HG02642 (cell line): ENCODE data around the gene E2F2.

Experiments used
- ATAC-seq: cut with Tn5 transposase; IDR thresholded peaks from one replicate; pipeline ENCODE4 v1.9.1; 2021; ENCODE audit warnings: mild to moderate bottlenecking; ENCODE audit not compliant: unreplicated experiment, poor library complexity

E2F2 gene

GRCh38 chr1:23563003-23563402 lies 32.0 kb upstream of the E2F2 start:
- ATAC-seq: no peak

- no peak for ATAC-seq
These were observed 31.3 kb upstream of the E2F2 start for GRCh38 chr1:23562137-23562876.

DNA sequence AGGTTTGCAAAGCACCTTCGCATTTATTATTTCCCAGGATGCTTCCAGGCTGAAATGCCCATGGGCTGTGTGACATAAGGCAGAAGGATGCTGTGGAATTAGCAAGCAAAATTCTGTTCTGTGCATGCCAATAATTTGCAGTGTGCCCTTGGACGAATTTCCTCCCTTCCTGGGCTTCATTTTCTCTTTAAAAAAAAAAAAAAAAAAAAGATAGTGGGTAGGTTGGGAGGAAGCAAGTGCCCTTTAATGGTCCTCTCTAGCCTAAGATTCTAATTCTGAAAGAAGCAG lies 30.7 kb upstream of the E2F2 start:
- ATAC-seq: no peak

DNA sequence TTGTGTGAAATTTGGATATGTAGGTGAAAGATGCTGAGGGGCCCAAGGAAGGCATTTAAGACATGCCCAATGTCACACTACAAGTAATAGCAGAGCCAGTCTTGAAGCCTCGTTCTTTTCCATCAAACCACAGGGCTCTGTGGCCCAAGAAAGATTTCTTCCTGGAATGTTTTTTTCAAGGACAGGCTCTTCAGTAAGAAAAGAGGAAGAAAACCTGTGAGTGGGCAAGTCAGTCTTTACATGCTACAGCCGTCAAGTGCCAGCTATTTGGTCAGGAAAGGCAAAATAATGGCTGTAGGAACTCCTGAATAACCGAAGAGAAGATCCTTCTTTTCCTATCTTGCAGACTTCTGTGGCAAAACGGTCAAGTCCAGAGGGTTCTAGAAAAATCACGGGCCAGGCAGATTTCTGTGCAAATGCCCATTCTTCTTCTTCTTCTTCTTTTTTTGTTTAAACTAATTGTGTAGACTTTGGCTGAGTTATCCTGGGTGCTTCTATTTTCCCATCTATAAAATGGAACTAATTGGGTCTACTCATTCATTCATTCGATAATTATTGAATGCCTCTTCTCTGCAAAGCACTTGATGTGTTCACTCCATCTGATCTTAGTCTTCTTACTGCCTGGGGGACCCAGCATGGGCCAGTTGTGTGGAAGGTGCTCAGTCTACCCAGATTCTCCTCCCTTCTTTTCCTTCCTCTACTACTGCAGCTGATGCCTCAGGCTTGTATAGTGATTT lies 30.2 kb upstream of the E2F2 start:
- ATAC-seq: no peak

DNA sequence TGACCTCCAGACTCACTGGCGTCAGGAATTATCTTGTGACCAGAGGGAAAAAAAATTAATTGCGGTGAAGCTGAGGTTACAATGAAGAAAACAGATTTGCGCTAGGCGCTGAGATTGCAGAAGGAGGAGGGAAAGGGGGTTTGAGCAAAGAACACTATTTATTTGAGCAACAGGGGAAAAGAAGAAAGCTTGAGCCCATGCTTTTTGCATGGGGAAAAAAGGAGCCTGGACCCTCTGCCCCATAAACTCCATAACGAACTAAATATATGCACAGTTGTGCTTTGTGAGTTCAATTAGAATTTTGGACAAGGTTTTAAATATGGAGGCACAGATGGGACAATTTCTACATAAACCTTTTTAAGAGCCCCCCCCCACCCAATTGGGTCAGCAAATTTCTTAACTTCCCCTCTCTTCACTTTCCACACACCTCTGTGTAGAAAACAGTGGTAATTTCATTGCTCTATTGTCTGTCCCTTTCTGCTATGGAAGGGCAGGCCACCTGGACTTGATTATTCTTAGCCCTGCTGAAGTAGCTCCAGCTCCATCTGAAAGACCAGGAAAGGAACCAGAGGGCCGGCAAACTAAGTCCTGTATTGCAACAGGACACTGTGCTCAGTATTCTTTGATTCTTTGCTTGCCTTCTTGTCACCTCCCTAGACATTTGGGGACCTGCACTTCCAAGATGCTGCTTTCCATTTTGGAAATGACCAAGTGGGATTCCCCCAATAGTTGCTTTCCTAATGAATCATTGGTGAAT lies 29.1 kb upstream of the E2F2 start:
- ATAC-seq: no peak

DNA sequence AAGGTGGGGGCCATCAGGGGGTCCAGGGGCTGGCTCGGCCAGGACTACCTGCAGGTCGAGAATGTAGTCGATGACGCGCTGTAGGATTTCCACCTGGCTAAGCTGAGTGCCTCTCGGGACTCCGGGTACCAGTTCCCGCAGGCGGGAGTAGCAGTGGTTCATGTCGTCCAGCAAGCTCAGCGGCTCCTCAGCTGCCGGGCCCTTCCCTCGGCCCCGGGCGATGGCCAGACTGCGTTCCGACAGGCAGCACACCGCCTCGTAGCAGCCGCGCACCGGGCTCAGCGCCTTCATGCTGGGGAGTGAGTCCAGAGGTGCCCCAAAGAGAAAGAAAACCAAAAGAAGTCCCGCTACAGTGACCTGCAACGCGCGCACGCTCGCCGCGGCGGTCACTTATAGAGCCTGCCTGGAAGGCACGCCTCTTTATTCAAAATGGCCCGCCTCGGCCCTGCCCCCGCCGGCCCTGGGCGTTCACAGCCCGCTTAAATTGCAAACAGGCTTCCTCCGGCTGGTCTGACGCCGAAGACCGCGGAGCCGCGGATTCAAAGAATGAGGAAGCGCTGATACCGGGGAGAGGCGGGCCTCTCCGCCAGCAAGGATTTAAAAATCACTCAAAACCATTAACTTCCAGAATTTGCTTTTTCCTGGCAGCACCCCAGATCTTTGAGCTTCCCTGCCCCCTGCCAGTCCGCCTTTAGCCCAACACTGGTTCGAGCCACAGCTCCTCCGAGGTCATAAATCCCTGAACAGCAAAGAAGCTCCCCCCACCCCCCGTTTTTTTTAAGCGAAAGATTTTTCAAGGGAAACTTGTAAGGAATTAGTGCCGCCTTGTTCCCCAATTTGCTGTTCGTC lies 28.3 kb upstream of the E2F2 start, which contains the start of gene ID3:
ID3 (minus strand) TSS at position 366 of the 849 bp plus-strand sequence; CDS start at position 291, 75 bp downstream.
- peak; percentile 73 for ATAC-seq

DNA sequence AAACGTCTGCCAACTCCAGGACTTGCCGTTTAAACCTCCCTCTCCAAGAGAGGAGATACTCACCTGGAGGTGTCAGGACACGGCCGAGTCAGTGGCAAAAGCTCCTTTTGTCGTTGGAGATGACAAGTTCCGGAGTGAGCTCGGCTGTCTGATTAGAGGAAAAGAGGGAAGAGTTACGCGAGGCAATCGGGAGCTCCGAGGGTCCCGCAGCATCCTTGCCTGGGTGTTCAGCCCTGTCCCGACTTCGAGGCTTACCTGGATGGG lies 27.8 kb upstream of the E2F2 start:
- no peak for ATAC-seq

GRCh38 chr1:23558140-23558871 lies 27.3 kb upstream of the E2F2 start:
- ATAC-seq: no peak

GRCh38 chr1:23557471-23558124 lies 26.6 kb upstream of the E2F2 start:
- no peak for ATAC-seq

- ATAC-seq: no peak
These were observed 25.8 kb upstream of the E2F2 start for GRCh38 chr1:23556635-23557470.

- no peak for ATAC-seq
These were observed 25.1 kb upstream of the E2F2 start for GRCh38 chr1:23555986-23556634.

- no peak for ATAC-seq
These were observed 24.4 kb upstream of the E2F2 start for GRCh38 chr1:23555270-23555985.

- peak; percentile 59 for ATAC-seq
These were observed 23.6 kb upstream of the E2F2 start for GRCh38 chr1:23554481-23555269.

- no peak for ATAC-seq
These were observed 23.1 kb upstream of the E2F2 start for GRCh38 chr1:23554127-23554480.

- ATAC-seq: no peak
These were observed 22.4 kb upstream of the E2F2 start for GRCh38 chr1:23553231-23554126.

DNA sequence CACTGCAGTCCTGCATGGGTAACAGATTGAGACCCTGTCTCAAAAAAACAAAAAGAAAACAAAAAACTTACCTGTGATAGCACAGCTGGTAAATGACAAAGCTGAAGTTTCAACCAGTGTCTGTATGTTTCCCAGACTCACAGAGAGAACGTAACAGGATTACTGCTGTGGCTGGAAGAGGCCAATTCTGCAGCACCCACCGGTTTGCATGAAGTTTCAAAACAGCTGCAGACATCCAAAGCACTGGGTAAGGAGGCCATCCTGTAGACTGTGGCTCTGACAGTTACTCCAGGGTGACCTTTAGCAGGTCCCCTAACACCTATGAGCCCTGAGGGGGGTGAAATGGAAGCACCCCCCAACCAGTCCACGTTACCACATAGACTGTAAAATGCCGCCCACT lies 20.8 kb upstream of the E2F2 start:
- ATAC-seq: no peak
